ENCODE data around the gene ANKS4B.

Gene ANKS4B

GRCh38 chr16:21203155-21203797 lies 30.2 kb upstream of the ANKS4B start:
- Mint-ChIP-seq H3K27me3 (peaks cover 18% of the 10 kb centered on the region), H3K9me3 (no peaks in the 10 kb centered on the region), H3K36me3 (ENCODE audit: low read depth) (no peaks in the 10 kb centered on the region), H3K27ac (no peak overlapping the region), H3K4me1 (no peaks in the 10 kb centered on the region), H3K4me3 (no peak overlapping the region)
- DNase-seq (no peak), ATAC-seq (no peak)

GRCh38 chr16:21205303-21205702 lies 28.2 kb upstream of the ANKS4B start:
- Mint-ChIP-seq H3K4me1 (no peaks in the 10 kb centered on the region), H3K27me3 (peaks cover 16% of the 10 kb centered on the region), H3K9me3 (no peaks in the 10 kb centered on the region), H3K27ac (no peak overlapping the region), H3K4me3 (no peak overlapping the region), H3K36me3 (ENCODE audit: low read depth) (no peaks in the 10 kb centered on the region)
- ATAC-seq = no peak
- no peak for DNase-seq

GRCh38 chr16:21206550-21206949 lies 26.9 kb upstream of the ANKS4B start:
- ATAC-seq = no peak
- no peaks in the 10 kb centered on the region for H3K36me3 Mint-ChIP-seq (ENCODE audit: low read depth)
- no peak overlapping the region for H3K27ac Mint-ChIP-seq
- peaks cover 9% of the 10 kb centered on the region for H3K27me3 Mint-ChIP-seq
- H3K4me3 Mint-ChIP-seq = no peak overlapping the region
- H3K9me3 Mint-ChIP-seq = no peaks in the 10 kb centered on the region
- DNase-seq = no peak
- no peaks in the 10 kb centered on the region for H3K4me1 Mint-ChIP-seq

GRCh38 chr16:21208446-21209230 lies 24.9 kb upstream of the ANKS4B start:
- H3K4me1 Mint-ChIP-seq = no peaks in the 10 kb centered on the region
- no peaks in the 10 kb centered on the region for H3K9me3 Mint-ChIP-seq
- peaks cover 2% of the 10 kb centered on the region for H3K27me3 Mint-ChIP-seq
- H3K36me3 Mint-ChIP-seq (ENCODE audit: low read depth) = no peaks in the 10 kb centered on the region
- no peak overlapping the region for H3K4me3 Mint-ChIP-seq
- no peak overlapping the region for H3K27ac Mint-ChIP-seq
- DNase-seq (no peak), ATAC-seq (no peak)

DNA sequence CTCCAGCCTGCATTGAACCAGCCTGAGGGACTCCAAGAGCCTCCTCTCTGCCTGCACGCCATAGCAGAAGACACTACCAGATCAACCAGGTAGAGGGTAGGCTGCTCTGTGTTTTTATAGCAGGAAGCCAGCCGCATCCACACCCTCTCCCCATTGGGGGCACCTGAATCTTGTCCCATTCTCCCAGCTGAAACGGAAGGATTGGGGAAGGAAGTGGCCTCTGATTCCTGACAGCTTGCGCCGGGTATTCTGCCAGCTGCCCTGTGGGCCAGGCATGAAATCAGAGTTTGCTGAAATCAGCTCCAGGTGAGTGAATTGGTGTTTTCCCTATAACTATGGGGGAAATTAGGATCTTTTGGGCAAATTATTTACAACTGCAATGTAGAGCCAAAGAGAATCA lies 22.0 kb upstream of the ANKS4B start, which contains the start of gene ZP2:
Gene ZP2, minus strand, starts transcription at position 89 of the 400 bp plus-strand sequence. Its CDS starts 27 bp downstream, at position 62.
- H3K36me3 Mint-ChIP-seq (ENCODE audit: low read depth) = no peaks in the 10 kb centered on the region
- H3K27me3 Mint-ChIP-seq = peaks cover 3% of the 10 kb centered on the region
- no peaks in the 10 kb centered on the region for H3K9me3 Mint-ChIP-seq
- H3K4me1 Mint-ChIP-seq = no peaks in the 10 kb centered on the region
- DNase-seq (no peak), ATAC-seq (no peak)
- H3K27ac Mint-ChIP-seq = no peak within 1 kb of the TSS
- no peak within 1 kb of the TSS for H3K4me3 Mint-ChIP-seq

GRCh38 chr16:21214086-21214485 lies 19.4 kb upstream of the ANKS4B start:
- no peak for ATAC-seq
- Mint-ChIP-seq H3K9me3 (no peaks in the 10 kb centered on the region), H3K27ac (no peak overlapping the region), H3K36me3 (ENCODE audit: low read depth) (no peaks in the 10 kb centered on the region), H3K27me3 (peaks cover 3% of the 10 kb centered on the region), H3K4me3 (no peak overlapping the region), H3K4me1 (no peaks in the 10 kb centered on the region)
- no peak for DNase-seq

DNA sequence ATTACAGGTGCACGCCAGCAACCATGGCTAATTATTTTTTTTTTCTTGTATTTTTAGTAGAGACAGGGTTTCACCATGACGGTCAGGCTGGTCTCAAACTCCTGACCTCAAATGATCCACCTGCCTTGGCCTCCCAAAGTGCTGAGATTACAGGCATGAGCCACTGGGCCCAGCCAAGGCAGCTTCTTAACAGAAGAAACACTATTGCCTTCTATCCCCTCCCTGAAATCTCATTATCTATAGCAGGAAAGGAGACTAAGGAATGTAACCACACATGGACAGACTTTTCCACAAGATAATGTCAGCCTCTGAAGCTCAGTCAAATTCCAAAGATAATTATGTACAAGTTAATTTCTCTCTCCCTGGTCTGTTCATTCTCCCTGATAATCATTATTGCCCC lies 16.4 kb upstream of the ANKS4B start:
- peaks cover 17% of the 10 kb centered on the region for H3K27me3 Mint-ChIP-seq
- no peak for ATAC-seq

DNA sequence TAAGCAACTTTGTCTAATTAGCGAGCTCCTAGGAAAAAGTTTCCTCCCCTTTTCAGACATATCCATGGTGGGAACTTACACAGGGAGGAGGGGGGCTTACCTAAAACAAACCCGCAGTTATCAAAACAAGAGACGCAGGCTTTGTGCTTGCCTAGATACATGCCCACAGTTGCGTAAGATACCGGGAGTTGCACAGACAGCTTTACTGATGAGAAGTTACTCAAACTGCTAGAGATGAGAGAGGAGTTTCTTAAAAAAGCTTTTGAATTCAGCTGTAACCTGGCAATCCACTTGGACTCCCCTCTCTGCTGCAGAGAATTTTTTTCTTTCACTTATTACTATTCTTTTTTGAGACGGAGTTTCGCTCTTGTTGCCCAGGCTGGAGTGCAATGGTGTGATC lies 15.3 kb upstream of the ANKS4B start:
- Mint-ChIP-seq H3K9me3 (no peaks in the 10 kb centered on the region), H3K27ac (no peak overlapping the region), H3K27me3 (peaks cover 24% of the 10 kb centered on the region), H3K4me3 (no peak overlapping the region), H3K36me3 (ENCODE audit: low read depth) (no peaks in the 10 kb centered on the region), H3K4me1 (no peaks in the 10 kb centered on the region)
- ATAC-seq (no peak), DNase-seq (no peak)

More for the DNA sequence above, 16.4 kb upstream of the ANKS4B start:
- Mint-ChIP-seq H3K27ac (no peak overlapping the region), H3K36me3 (ENCODE audit: low read depth) (no peaks in the 10 kb centered on the region), H3K4me3 (no peak overlapping the region), H3K4me1 (no peaks in the 10 kb centered on the region), H3K9me3 (no peaks in the 10 kb centered on the region)
- no peak for DNase-seq

GRCh38 chr16:21219551-21219950 lies 13.9 kb upstream of the ANKS4B start:
- Mint-ChIP-seq H3K4me1 (no peaks in the 10 kb centered on the region), H3K4me3 (no peak overlapping the region), H3K27me3 (peaks cover 31% of the 10 kb centered on the region), H3K36me3 (ENCODE audit: low read depth) (no peaks in the 10 kb centered on the region), H3K27ac (no peak overlapping the region), H3K9me3 (no peaks in the 10 kb centered on the region)
- DNase-seq (no peak), ATAC-seq (no peak)

DNA sequence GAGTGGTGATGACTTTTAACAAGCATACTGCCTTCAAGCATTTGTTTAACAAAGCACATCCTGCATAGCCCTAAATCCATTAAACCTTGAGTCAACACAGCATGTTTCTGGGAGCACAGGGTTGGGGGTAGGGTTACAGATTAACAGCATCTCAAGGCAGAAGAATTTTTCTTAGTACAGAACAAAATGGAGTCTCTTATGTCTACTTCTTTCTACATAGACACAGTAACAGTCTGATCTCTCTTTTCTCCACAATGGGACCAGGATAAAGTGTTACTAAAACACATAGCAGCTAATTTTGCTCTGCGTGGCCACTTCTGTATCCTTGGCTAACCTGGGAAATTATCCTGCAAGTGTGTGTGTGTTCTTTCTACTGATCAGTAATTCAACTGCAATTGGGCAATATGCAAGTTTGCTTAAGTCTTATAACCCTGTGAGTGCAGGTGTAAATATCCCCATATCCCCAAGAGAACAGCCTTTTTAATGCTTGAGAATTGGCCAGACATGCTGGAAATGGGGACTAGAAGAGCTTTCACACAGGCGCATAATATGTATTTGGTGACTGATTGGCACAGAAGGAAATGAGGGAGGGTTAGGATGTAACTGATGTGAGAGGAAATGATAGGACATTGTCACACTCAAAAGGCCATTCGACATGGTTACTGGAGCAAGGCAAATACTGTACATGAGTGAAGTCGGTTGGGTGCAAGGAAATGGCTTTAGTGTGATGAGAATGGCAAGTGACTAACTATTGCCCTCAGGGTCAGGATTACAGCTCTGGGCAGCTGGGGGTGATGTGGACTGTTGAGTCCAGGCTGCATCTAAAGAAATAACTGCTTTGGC lies 10.8 kb upstream of the ANKS4B start:
- Mint-ChIP-seq H3K36me3 (ENCODE audit: low read depth) (no peaks in the 10 kb centered on the region), H3K27me3 (peaks cover 34% of the 10 kb centered on the region), H3K9me3 (no peaks in the 10 kb centered on the region), H3K4me3 (no peak overlapping the region), H3K4me1 (peaks cover 4% of the 10 kb centered on the region), H3K27ac (no peak overlapping the region)
- DNase-seq (no peak), ATAC-seq (no peak)

DNA sequence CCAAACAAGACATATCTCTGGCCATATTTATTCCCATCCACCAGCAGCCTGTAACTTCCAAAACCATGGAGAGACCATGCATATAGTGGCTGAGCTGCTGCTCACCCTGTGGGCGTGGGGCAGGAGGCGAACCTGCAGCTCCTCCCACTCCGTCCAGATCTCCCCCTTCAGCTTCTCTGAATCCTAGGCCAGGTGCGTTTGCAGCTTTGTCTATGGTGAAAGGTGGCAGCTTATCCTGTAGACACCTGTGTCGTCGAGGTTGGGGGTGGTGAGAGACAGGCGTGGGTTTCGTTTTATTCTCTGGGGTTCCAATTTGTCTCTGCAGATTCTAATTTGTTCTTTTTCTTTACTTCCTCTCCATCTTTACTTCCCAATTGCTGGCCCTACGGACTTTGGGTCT lies 9.7 kb upstream of the ANKS4B start:
- Mint-ChIP-seq H3K27ac (no peak overlapping the region), H3K4me1 (peaks cover 4% of the 10 kb centered on the region)
- DNase-seq = no peak

GRCh38 chr16:21224800-21225199 lies 8.7 kb upstream of the ANKS4B start:
- Mint-ChIP-seq H3K27me3 (peaks cover 47% of the 10 kb centered on the region), H3K4me3 (no peak overlapping the region), H3K9me3 (no peaks in the 10 kb centered on the region), H3K36me3 (ENCODE audit: low read depth) (no peaks in the 10 kb centered on the region), H3K27ac (no peak overlapping the region), H3K4me1 (peaks cover 4% of the 10 kb centered on the region)
- ATAC-seq = no peak
- no peak for DNase-seq

More for the DNA sequence above, 9.7 kb upstream of the ANKS4B start:
- Mint-ChIP-seq H3K27me3 (peaks cover 43% of the 10 kb centered on the region), H3K9me3 (no peaks in the 10 kb centered on the region), H3K36me3 (ENCODE audit: low read depth) (no peaks in the 10 kb centered on the region), H3K4me3 (no peak overlapping the region)
- no peak for ATAC-seq

DNA sequence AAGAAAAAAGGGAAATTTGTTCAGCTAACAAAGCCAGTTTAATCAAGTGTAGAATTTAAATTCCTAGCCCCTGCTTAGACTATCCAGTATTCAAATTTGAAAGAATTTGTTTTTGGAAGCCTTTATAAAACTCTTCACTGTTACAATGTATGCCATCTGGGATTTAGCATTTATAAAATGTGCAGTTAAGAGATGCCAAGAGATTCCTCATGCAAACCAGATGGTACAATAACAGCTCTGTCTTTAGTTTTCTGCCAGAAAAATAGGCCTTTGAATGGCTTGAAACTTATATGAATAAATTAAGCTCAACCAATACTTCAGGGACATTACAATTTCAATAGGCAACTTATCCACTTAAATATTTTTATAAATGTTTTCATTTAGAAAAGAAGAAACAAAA lies 6.8 kb upstream of the ANKS4B start:
- H3K27ac Mint-ChIP-seq = no peak overlapping the region
- no peaks in the 10 kb centered on the region for H3K9me3 Mint-ChIP-seq
- no peaks in the 10 kb centered on the region for H3K36me3 Mint-ChIP-seq (ENCODE audit: low read depth)
- ATAC-seq (no peak), DNase-seq (no peak)
- no peak overlapping the region for H3K4me3 Mint-ChIP-seq
- peaks cover 51% of the 10 kb centered on the region for H3K27me3 Mint-ChIP-seq
- peaks cover 4% of the 10 kb centered on the region for H3K4me1 Mint-ChIP-seq

DNA sequence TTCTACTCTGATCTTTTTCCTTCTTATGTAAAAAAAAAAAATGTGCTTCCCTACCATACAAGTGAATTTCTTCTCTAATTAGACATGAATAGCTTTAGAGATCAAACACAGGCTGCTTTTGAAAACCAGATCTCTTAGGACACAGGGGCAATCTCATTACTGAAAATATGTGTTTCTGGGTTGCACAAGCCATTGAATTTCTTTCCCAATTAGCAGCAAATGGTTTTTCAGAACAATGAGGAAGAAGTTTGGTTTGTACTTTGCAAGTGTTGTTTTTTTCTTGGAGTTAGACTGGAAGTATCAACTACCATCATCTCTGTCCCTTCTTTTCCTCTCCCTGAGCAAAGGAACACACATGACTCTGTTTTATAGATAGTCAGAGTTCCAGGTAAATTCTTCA lies 5.6 kb upstream of the ANKS4B start:
- Mint-ChIP-seq H3K36me3 (ENCODE audit: low read depth) (no peaks in the 10 kb centered on the region), H3K9me3 (no peaks in the 10 kb centered on the region), H3K27me3 (peaks cover 48% of the 10 kb centered on the region), H3K4me1 (peaks cover 4% of the 10 kb centered on the region), H3K4me3 (no peak overlapping the region), H3K27ac (no peak overlapping the region)
- ATAC-seq (no peak), DNase-seq (no peak)

All from activated naive CD8-positive, alpha-beta T cell treated with anti-CD3 and anti-CD28 coated beads, Interleukin-2, amount 50 U/mL, for 24 hours (primary cell).